Ishikawa (cell line): ENCODE data around the gene CASK.

ENCODE experiments used
- CEBPB ChIP-seq: IDR thresholded peaks from 2 replicates; pipeline ENCODE4 v1.6.1; 2012
- CREB1 ChIP-seq: IDR thresholded peaks from 2 replicates; pipeline ENCODE4 v1.6.1; 2012; ENCODE audit warnings: low read depth
- EGR1 ChIP-seq: IDR thresholded peaks from 2 replicates; pipeline ENCODE4 v1.6.1; 2012
- EP300 ChIP-seq: IDR thresholded peaks from 2 replicates; pipeline ENCODE4 v1.6.1; 2012; ENCODE audit warnings: borderline replicate concordance
- FOXM1 ChIP-seq: IDR thresholded peaks from 2 replicates; pipeline ENCODE4 v1.6.1; 2012; ENCODE audit warnings: low read depth, borderline replicate concordance
- NFIC ChIP-seq: IDR thresholded peaks from 2 replicates; pipeline ENCODE4 v1.6.1; 2012
- RAD21 ChIP-seq: IDR thresholded peaks from 2 replicates; pipeline ENCODE4 v1.6.1; 2012; ENCODE audit warnings: low read depth
- REST ChIP-seq: IDR thresholded peaks from 2 replicates; pipeline ENCODE4 v1.6.1; 2012; ENCODE audit warnings: low read depth, mild to moderate bottlenecking
- TAF1 ChIP-seq: IDR thresholded peaks from 2 replicates; pipeline ENCODE4 v1.6.1; 2012; ENCODE audit warnings: low read depth, mild to moderate bottlenecking
- TEAD4 ChIP-seq: IDR thresholded peaks from 2 replicates; pipeline ENCODE4 v1.6.1; 2012
- YY1 ChIP-seq: IDR thresholded peaks from 2 replicates; pipeline ENCODE4 v1.6.1; 2012; ENCODE audit warnings: low read depth
- ZBTB7A ChIP-seq: IDR thresholded peaks from 2 replicates; pipeline ENCODE4 v1.6.1; 2012; ENCODE audit warnings: low read depth
- TF ChIP-seq, protein P1 (sequence below): IDR thresholded peaks from 2 replicates; pipeline ENCODE4 v1.6.1; 2012
- TF ChIP-seq, protein P2 (sequence below): IDR thresholded peaks from 2 replicates; pipeline ENCODE4 v1.6.1; 2012

- no peak for TF ChIP-seq CEBPB
- TF ChIP-seq RAD21: no peak
- TF ChIP-seq REST: no peak
- TF ChIP-seq TAF1: no peak
- TF ChIP-seq FOXM1: no peak
- TF ChIP-seq, protein P1, sequence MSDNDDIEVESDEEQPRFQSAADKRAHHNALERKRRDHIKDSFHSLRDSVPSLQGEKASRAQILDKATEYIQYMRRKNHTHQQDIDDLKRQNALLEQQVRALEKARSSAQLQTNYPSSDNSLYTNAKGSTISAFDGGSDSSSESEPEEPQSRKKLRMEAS: no peak
- TF ChIP-seq, protein P2, sequence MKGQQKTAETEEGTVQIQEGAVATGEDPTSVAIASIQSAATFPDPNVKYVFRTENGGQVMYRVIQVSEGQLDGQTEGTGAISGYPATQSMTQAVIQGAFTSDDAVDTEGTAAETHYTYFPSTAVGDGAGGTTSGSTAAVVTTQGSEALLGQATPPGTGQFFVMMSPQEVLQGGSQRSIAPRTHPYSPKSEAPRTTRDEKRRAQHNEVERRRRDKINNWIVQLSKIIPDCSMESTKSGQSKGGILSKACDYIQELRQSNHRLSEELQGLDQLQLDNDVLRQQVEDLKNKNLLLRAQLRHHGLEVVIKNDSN: no peak
- TF ChIP-seq TEAD4: no peak
- TF ChIP-seq EP300: no peak
- TF ChIP-seq EGR1: no peak
- no peak for TF ChIP-seq YY1
- TF ChIP-seq ZBTB7A: no peak
- no peak for TF ChIP-seq CREB1
- no peak for TF ChIP-seq NFIC
Measured at GRCh38 chrX:41881166-41881565, 42.2 kb downstream of the CASK start.
